ENCODE results near the gene MCF2L. TPM values are rescaled to one million over a fixed set of nuclear protein-coding genes. Genes with fewer than 3 reads are reported as not detected.
"Not testable (repeated sequence)": the region's sequence is repeated elsewhere in the genome, so short reads cannot be mapped to it uniquely, and the experiment has no call there.

MCF2L gene
- polyA plus RNA-seq, 1 donor = 30.9 TPM

- Histone ChIP-seq H3K9me3 (ENCODE audit: control insufficient read depth, low read depth, low read length) (peaks cover 22% of the 10 kb centered on the region), H3K36me3 (ENCODE audit: control insufficient read depth, insufficient read depth, low read length) (peaks cover 11% of the 10 kb centered on the region), H3K4me1 (ENCODE audit: control insufficient read depth, insufficient read depth, low read length) (no peaks in the 10 kb centered on the region), H3K27ac (ENCODE audit: low read length) (no peak overlapping the region), H3K4me3 (ENCODE audit: low read length) (no peak overlapping the region), H3K27me3 (ENCODE audit: control insufficient read depth, insufficient read depth, low read length) (no peaks in the 10 kb centered on the region)
- no peak for DNase-seq
- no CpG with 5 or more reads among the region's 13 CpGs for WGBS (ENCODE audit: insufficient coverage, low lambda C conversion rate)
These were observed 84.0 kb downstream of the MCF2L start for GRCh38 chr13:113052971-113053370.

GRCh38 chr13:113053376-113053775 is 84.4 kb downstream of the MCF2L start:
- Histone ChIP-seq H3K4me1 (ENCODE audit: control insufficient read depth, insufficient read depth, low read length) (no peaks in the 10 kb centered on the region), H3K27me3 (ENCODE audit: control insufficient read depth, insufficient read depth, low read length) (no peaks in the 10 kb centered on the region), H3K4me3 (ENCODE audit: low read length) (no peak overlapping the region), H3K36me3 (ENCODE audit: control insufficient read depth, insufficient read depth, low read length) (peaks cover 11% of the 10 kb centered on the region), H3K9me3 (ENCODE audit: control insufficient read depth, low read depth, low read length) (peaks cover 26% of the 10 kb centered on the region), H3K27ac (ENCODE audit: low read length) (no peak overlapping the region)
- no CpG with 5 or more reads among the region's 14 CpGs for WGBS (ENCODE audit: insufficient coverage, low lambda C conversion rate)
- DNase-seq = no peak

GRCh38 chr13:113053801-113054604 is 85.0 kb downstream of the MCF2L start:
- H3K4me1 ChIP-seq (ENCODE audit: control insufficient read depth, insufficient read depth, low read length) = no peaks in the 10 kb centered on the region
- DNase-seq = no peak
- peaks cover 28% of the 10 kb centered on the region for H3K9me3 ChIP-seq (ENCODE audit: control insufficient read depth, low read depth, low read length)
- peaks cover 11% of the 10 kb centered on the region for H3K36me3 ChIP-seq (ENCODE audit: control insufficient read depth, insufficient read depth, low read length)
- no peaks in the 10 kb centered on the region for H3K27me3 ChIP-seq (ENCODE audit: control insufficient read depth, insufficient read depth, low read length)
- H3K4me3 ChIP-seq (ENCODE audit: low read length) = no peak overlapping the region
- no CpG with 5 or more reads among the region's 31 CpGs for WGBS (ENCODE audit: insufficient coverage, low lambda C conversion rate)
- no peak overlapping the region for H3K27ac ChIP-seq (ENCODE audit: low read length)

DNA sequence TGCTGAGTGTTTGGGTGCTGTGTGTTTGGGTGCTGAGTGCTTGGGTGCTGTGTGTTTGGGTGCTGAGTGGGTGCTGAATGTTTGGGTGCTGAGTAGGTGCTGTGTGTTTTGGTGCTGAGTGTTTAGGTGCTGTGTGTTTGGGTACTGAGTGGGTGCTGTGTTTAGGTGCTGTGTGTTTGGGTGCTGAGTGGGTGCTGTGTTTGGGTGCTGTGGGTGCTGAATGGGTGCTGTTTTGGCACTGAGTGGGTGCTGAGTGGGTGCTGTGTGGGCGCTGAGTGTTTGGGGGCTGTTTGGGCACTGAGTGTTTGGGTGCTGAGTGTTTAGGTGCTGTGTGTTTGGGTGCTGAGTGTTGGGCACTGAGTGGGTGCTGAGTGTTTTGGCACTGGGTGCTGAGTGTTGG is 88.1 kb downstream of the MCF2L start:
- no peaks in the 10 kb centered on the region for H3K27me3 ChIP-seq (ENCODE audit: control insufficient read depth, insufficient read depth, low read length)
- no peaks in the 10 kb centered on the region for H3K4me1 ChIP-seq (ENCODE audit: control insufficient read depth, insufficient read depth, low read length)
- no CpG with 5 or more reads among the region's 1 CpG for WGBS (ENCODE audit: insufficient coverage, low lambda C conversion rate)
- H3K9me3 ChIP-seq (ENCODE audit: control insufficient read depth, low read depth, low read length) = peaks cover 28% of the 10 kb centered on the region
- peaks cover 18% of the 10 kb centered on the region for H3K36me3 ChIP-seq (ENCODE audit: control insufficient read depth, insufficient read depth, low read length)
- no peak for DNase-seq
- H3K27ac ChIP-seq (ENCODE audit: low read length) = no peak overlapping the region
- H3K4me3 ChIP-seq (ENCODE audit: low read length) = no peak overlapping the region

GRCh38 chr13:113057559-113057958 is 88.5 kb downstream of the MCF2L start:
- DNase-seq; H3K27me3 ChIP-seq (ENCODE audit: control insufficient read depth, insufficient read depth, low read length); H3K27ac ChIP-seq (ENCODE audit: low read length); H3K4me1 ChIP-seq (ENCODE audit: control insufficient read depth, insufficient read depth, low read length); H3K4me3 ChIP-seq (ENCODE audit: low read length): not testable (repeated sequence)
- peaks cover 16% of the 10 kb centered on the region for H3K36me3 ChIP-seq (ENCODE audit: control insufficient read depth, insufficient read depth, low read length)
- peaks cover 28% of the 10 kb centered on the region for H3K9me3 ChIP-seq (ENCODE audit: control insufficient read depth, low read depth, low read length)
- WGBS (ENCODE audit: insufficient coverage, low lambda C conversion rate) = no CpG with 5 or more reads among the region's 3 CpGs

DNA sequence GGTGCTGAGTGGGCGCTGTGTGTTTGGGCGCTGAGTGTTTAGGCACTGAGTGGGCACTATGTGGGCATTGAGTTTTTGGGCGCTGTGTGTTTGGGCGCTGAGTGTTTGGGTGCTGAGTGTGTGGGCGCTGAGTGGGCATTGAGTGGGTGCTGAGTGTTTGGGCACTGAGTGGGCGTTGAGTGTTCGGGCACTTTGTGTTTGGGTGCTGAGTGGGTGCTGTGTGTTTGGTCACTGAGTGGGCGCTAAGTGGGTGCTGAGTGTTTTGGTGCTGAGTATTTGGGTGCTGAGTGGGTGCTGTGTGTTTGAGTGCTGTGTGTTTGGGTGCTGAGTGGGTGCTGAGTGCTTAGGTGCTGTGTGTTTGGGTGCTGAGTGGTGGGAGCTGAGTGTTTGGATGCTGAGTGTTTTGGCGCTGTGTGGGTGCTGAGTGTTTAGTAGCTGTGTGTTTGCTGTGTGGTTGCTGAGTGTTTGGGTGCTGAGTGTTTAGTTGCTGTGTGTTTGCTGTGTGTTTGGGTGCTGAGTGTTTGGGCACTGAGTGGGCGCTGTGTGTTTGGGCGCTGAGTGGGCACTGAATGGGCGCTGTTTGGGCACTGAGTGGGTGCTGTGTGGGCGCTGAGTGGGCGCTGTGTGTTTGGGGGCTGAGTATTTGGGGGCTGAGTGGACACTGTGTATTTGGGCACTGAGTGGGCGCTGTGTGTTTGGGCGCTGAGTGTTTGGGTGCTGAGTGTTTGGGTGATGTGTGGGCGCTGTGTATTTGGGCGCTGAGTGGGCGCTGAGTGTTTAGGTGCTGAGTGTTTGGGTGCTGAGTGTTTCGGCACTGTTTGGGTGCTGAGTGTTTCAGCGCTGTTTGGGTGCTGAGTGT is 89.3 kb downstream of the MCF2L start:
- no peak for DNase-seq
- no peak overlapping the region for H3K27ac ChIP-seq (ENCODE audit: low read length)
- no peaks in the 10 kb centered on the region for H3K27me3 ChIP-seq (ENCODE audit: control insufficient read depth, insufficient read depth, low read length)
- H3K9me3 ChIP-seq (ENCODE audit: control insufficient read depth, low read depth, low read length) = peaks cover 28% of the 10 kb centered on the region
- H3K4me1 ChIP-seq (ENCODE audit: control insufficient read depth, insufficient read depth, low read length) = no peaks in the 10 kb centered on the region
- H3K4me3 ChIP-seq (ENCODE audit: low read length) = no peak overlapping the region
- WGBS (ENCODE audit: insufficient coverage, low lambda C conversion rate) = no CpG with 5 or more reads among the region's 21 CpGs
- peaks cover 9% of the 10 kb centered on the region for H3K36me3 ChIP-seq (ENCODE audit: control insufficient read depth, insufficient read depth, low read length)

DNA sequence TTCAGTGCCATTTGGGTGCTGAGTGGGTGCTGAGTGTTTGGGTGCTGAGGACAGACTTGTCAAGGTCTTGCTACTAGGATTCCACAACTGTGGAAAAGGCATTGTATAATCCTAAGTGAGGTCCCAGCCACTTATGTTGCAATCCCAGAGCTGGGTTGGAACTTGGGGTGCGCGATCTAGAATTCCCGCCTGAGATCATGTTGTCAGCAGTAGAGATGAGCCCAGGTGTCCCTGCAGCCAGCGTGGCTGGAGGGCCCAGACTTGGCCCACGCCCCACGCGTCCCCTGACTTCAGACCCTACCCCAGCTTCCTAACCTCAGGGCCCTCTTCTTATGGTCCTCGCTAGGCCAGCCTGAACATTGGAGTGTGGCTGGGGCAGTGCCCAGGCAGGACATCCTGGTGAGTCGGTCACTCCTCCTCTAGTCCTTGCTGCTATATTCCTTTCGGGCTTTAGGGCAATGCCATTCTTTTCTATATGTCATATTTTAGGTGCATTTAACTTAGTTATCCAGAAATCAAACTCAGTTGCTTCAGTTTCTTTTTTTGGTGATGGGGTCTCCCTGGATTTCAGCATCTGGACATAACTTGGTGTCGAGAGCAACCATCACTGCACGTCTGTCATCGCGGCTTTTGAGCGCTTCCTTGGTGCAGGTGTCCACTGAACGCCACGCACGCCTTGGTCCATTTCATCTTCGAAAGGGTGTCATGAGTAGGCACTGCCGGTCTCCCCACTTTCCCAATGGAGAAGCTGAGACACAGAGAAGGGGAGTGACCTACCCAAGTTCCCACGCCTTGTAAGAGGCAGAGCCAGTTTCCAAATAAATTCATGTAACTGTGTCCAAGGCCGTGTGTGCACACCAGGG is 90.2 kb downstream of the MCF2L start:
- WGBS (ENCODE audit: insufficient coverage, low lambda C conversion rate) = 93% methylated on average over 3 of the region's 22 CpGs
- Histone ChIP-seq H3K9me3 (ENCODE audit: control insufficient read depth, low read depth, low read length) (peaks cover 28% of the 10 kb centered on the region), H3K27ac (ENCODE audit: low read length) (no peak overlapping the region), H3K4me1 (ENCODE audit: control insufficient read depth, insufficient read depth, low read length) (no peaks in the 10 kb centered on the region), H3K36me3 (ENCODE audit: control insufficient read depth, insufficient read depth, low read length) (peaks cover 11% of the 10 kb centered on the region), H3K27me3 (ENCODE audit: control insufficient read depth, insufficient read depth, low read length) (no peaks in the 10 kb centered on the region), H3K4me3 (ENCODE audit: low read length) (no peak overlapping the region)
- no peak for DNase-seq

DNA sequence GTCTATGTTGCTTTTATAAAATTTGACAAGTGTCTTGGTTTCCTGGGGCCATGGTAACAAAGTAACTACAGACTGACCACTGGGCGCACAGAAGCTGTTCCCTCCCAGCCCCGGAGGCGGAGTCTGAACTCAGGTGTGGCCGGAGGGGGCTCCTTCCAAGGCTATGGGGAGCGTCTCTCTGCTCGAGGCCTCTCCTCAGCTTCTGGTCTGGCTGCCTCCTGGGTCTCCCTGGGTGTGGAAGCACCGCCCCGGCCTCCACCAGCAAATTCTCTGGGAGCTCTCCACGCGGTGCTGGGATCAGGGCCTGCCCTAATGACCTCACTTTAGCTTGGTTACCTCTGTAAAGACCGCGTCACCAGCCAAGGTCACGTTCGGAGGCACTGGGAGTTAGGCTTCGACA is 90.9 kb downstream of the MCF2L start:
- DNase-seq = no peak
- WGBS (ENCODE audit: insufficient coverage, low lambda C conversion rate) = 79% methylated on average over 4 of the region's 15 CpGs

GRCh38 chr13:113060557-113061270 is 91.7 kb downstream of the MCF2L start:
- H3K4me3 ChIP-seq (ENCODE audit: low read length) = no peak overlapping the region
- peaks cover 27% of the 10 kb centered on the region for H3K9me3 ChIP-seq (ENCODE audit: control insufficient read depth, low read depth, low read length)
- H3K27me3 ChIP-seq (ENCODE audit: control insufficient read depth, insufficient read depth, low read length) = no peaks in the 10 kb centered on the region
- no peak for DNase-seq
- no peaks in the 10 kb centered on the region for H3K4me1 ChIP-seq (ENCODE audit: control insufficient read depth, insufficient read depth, low read length)
- H3K27ac ChIP-seq (ENCODE audit: low read length) = no peak overlapping the region
- WGBS (ENCODE audit: insufficient coverage, low lambda C conversion rate) = no CpG with 5 or more reads among the region's 34 CpGs
- H3K36me3 ChIP-seq (ENCODE audit: control insufficient read depth, insufficient read depth, low read length) = peaks cover 25% of the 10 kb centered on the region

More for the DNA sequence above, 90.9 kb downstream of the MCF2L start:
- H3K4me3 ChIP-seq (ENCODE audit: low read length) = no peak overlapping the region
- no peak overlapping the region for H3K27ac ChIP-seq (ENCODE audit: low read length)
- H3K36me3 ChIP-seq (ENCODE audit: control insufficient read depth, insufficient read depth, low read length) = peaks cover 17% of the 10 kb centered on the region
- H3K27me3 ChIP-seq (ENCODE audit: control insufficient read depth, insufficient read depth, low read length) = no peaks in the 10 kb centered on the region
- no peaks in the 10 kb centered on the region for H3K4me1 ChIP-seq (ENCODE audit: control insufficient read depth, insufficient read depth, low read length)
- H3K9me3 ChIP-seq (ENCODE audit: control insufficient read depth, low read depth, low read length) = peaks cover 28% of the 10 kb centered on the region

All from large intestine (tissue), 3 donors.